Measurements from ENCODE around the gene DPYSL4. TPM values are rescaled to one million over a fixed set of nuclear protein-coding genes. Genes with fewer than 3 reads are reported as not detected.
A peak's percentile ranks its signal among the peaks of the same experiment; 100 is the strongest.

The DPYSL4 gene
- polyA plus RNA-seq, 3 donors: 0.08 TPM; not detected in 2

GRCh38 chr10:132232023-132232951, 45.5 kb downstream of the DPYSL4 start:
- Mint-ChIP-seq H3K36me3 (peaks cover 5 to 9% of the 10 kb centered on the region in 2 donors), H3K4me1 (peaks cover 22% of the 10 kb centered on the region), H3K9me3 (peaks cover 0 to 2% (median 0%) of the 10 kb centered on the region in 7 donors), H3K27me3 (ENCODE audit: low read depth in 3 of 3) (peaks cover 6 to 11% (median 10%) of the 10 kb centered on the region in 3 donors), H3K27ac (peak overlapping the region; percentile 10 to 92 (median 84)), H3K4me3 (peak overlapping the region; percentile 63 to 81)
- Histone ChIP-seq H3K9ac (ENCODE audit: insufficient read depth, low read length, poor library complexity, severe bottlenecking) (peak overlapping the region; percentile 19), H3K27ac (ENCODE audit: low read depth in 1 of 2, low read length in 2 of 2) (peak overlapping the region; percentile 50 to 67), H3K9me3 (replicated peaks in 1 of 2; ENCODE audit: control insufficient read depth in 1 of 2, insufficient read depth in 1 of 2, low read length in 2 of 2) (no peaks in the 10 kb centered on the region), H3K4me3 (replicated peaks in 1 of 3; ENCODE audit: low read depth in 2 of 3, low read length in 3 of 3) (peak overlapping the region in 2 of 3 experiments; percentile 25 to 66), H2AFZ (ENCODE audit: insufficient read depth, low read depth, low read length, poor library complexity, severe bottlenecking) (peak overlapping the region; percentile 73), H4K20me1 (ENCODE audit: insufficient read depth, low read length) (no peaks in the 10 kb centered on the region), H3K4me2 (replicated peaks; ENCODE audit: extremely low read depth, low read length, poor library complexity, severe bottlenecking) (peak overlapping the region; percentile 76), H3K27me3 (ENCODE audit: control insufficient read depth in 2 of 2, insufficient read depth in 2 of 2, low read length in 2 of 2) (peaks cover 0 to 15% of the 10 kb centered on the region in 2 donors), H3K79me2 (ENCODE audit: insufficient read depth, low read length) (no peaks in the 10 kb centered on the region), H3K36me3 (replicated peaks in 1 of 2; ENCODE audit: control insufficient read depth in 1 of 2, insufficient read depth in 2 of 2, low read length in 2 of 2) (peaks cover 0 to 8% of the 10 kb centered on the region in 2 donors), H3K4me1 (ENCODE audit: control insufficient read depth in 1 of 2, insufficient read depth in 2 of 2, low read length in 2 of 2) (peaks cover 49 to 57% of the 10 kb centered on the region in 2 donors)
- peak; percentile 58 to 96 (median 82) for DNase-seq
- TF ChIP-seq CTCF (IDR thresholded peaks at IDR 0.05): no peak
- intact Hi-C loops (cut with micrococcal nuclease): loop anchor here in 1 of 2 donors (10.0 kb wide), 1 partner anchor 73 kb away; the partner anchor contains the start of gene STK32C
- WGBS (ENCODE audit: insufficient coverage): 6% methylated on average over 34 of the region's 35 CpGs

- Histone ChIP-seq H3K9ac (ENCODE audit: insufficient read depth, low read length, poor library complexity, severe bottlenecking) (peak overlapping the region; percentile 19), H3K36me3 (replicated peaks in 1 of 2; ENCODE audit: control insufficient read depth in 1 of 2, insufficient read depth in 2 of 2, low read length in 2 of 2) (peaks cover 0 to 8% of the 10 kb centered on the region in 2 donors), H3K27me3 (ENCODE audit: control insufficient read depth in 2 of 2, insufficient read depth in 2 of 2, low read length in 2 of 2) (peaks cover 0 to 15% of the 10 kb centered on the region in 2 donors), H3K79me2 (ENCODE audit: insufficient read depth, low read length) (no peaks in the 10 kb centered on the region), H4K20me1 (ENCODE audit: insufficient read depth, low read length) (no peaks in the 10 kb centered on the region), H2AFZ (ENCODE audit: insufficient read depth, low read depth, low read length, poor library complexity, severe bottlenecking) (peak overlapping the region; percentile 73), H3K4me2 (replicated peaks; ENCODE audit: extremely low read depth, low read length, poor library complexity, severe bottlenecking) (peak overlapping the region; percentile 76), H3K4me3 (replicated peaks in 1 of 3; ENCODE audit: low read depth in 2 of 3, low read length in 3 of 3) (peak overlapping the region in 2 of 3 experiments; percentile 25 to 66), H3K9me3 (replicated peaks in 1 of 2; ENCODE audit: control insufficient read depth in 1 of 2, insufficient read depth in 1 of 2, low read length in 2 of 2) (no peaks in the 10 kb centered on the region), H3K27ac (ENCODE audit: low read depth in 1 of 2, low read length in 2 of 2) (peak overlapping the region; percentile 50 to 67), H3K4me1 (ENCODE audit: control insufficient read depth in 1 of 2, insufficient read depth in 2 of 2, low read length in 2 of 2) (peaks cover 49 to 54% of the 10 kb centered on the region in 2 donors)
- peak overlapping the region in 6 of 7 donors; percentile 75 to 92 (median 85) for H3K27ac Mint-ChIP-seq
- H3K4me3 Mint-ChIP-seq: peak overlapping the region; percentile 63 to 81
- TF ChIP-seq CTCF (IDR thresholded peaks at IDR 0.05): no peak
- H3K9me3 Mint-ChIP-seq: peaks cover 0 to 4% (median 0%) of the 10 kb centered on the region in 7 donors
- peaks cover 8 to 11% (median 9%) of the 10 kb centered on the region in 3 donors for H3K27me3 Mint-ChIP-seq (ENCODE audit: low read depth in 3 of 3)
- H3K4me1 Mint-ChIP-seq: peaks cover 17% of the 10 kb centered on the region
- H3K36me3 Mint-ChIP-seq: peaks cover 2 to 4% of the 10 kb centered on the region in 2 donors
- DNase-seq: no peak
- intact Hi-C loops (cut with micrococcal nuclease): loop anchor here in 1 of 2 donors (10.0 kb wide), 1 partner anchor 72 kb away; the partner anchor contains the start of gene STK32C
- 57% methylated on average over 7 of the region's 9 CpGs for WGBS (ENCODE audit: insufficient coverage)
Observed at GRCh38 chr10:132232981-132233380, 46.2 kb downstream of the DPYSL4 start.
